ENCODE measurements around the gene RAB11FIP3. TPM values are rescaled to one million over a fixed set of nuclear protein-coding genes. Genes with fewer than 3 reads are reported as not detected.

Gene RAB11FIP3
- total and polyA plus RNA-seq, 9 of the 15 experiments (the other 6 are each of a cell fraction or from before 2014, with no cell fraction given), result 0.46 to 13.1 (median 4.3) TPM

GRCh38 chr16:554297-554621, 128.8 kb downstream of the RAB11FIP3 start:
- Histone ChIP-seq H3K79me2 (ENCODE audit: control insufficient read depth, insufficient read depth, low read length) (peaks cover 5% of the 10 kb centered on the region; the same call in 1 of the 3 replicates), H3K9ac (ENCODE audit: insufficient read depth in 1 of 2, low read depth in 2 of 2, low read length in 2 of 2) (no peak overlapping the region), H3K27ac (ENCODE audit: extremely low read depth, low read depth, low read length) (no peak overlapping the region), H3K27me3 (ENCODE audit: control insufficient read depth in 2 of 2, insufficient read depth in 2 of 2, low read length in 2 of 2) (no peaks in the 10 kb centered on the region), H3K4me2 (ENCODE audit: insufficient read depth, low read length) (no peak overlapping the region), H4K20me1 (replicated peaks; ENCODE audit: control insufficient read depth, insufficient read depth, low read length) (no peaks in the 10 kb centered on the region), H3K9me3 (replicated peaks; ENCODE audit: control insufficient read depth, insufficient read depth, low read depth, low read length) (no peaks in the 10 kb centered on the region), H2AFZ (ENCODE audit: low read depth, low read length) (no peak overlapping the region), H3K9me1 (ENCODE audit: control insufficient read depth, insufficient read depth, low read length) (no peaks in the 10 kb centered on the region), H3K4me1 (replicated peaks in 1 of 2; ENCODE audit: control insufficient read depth in 2 of 2, insufficient read depth in 2 of 2, low read length in 2 of 2) (peaks cover 0 to 59% of the 10 kb centered on the region in 2 experiments; a peak in 2 of 5 replicates), H3K36me3 (ENCODE audit: control insufficient read depth, insufficient read depth, low read length) (peaks cover 42% of the 10 kb centered on the region; the same call in 1 of the 3 replicates), H3K4me3 (no peak overlapping the region)
- POLR2A ChIA-PET, result interaction anchor here (1.1 kb wide), 1 partner anchor 18 kb away, joined by 4 read pairs; no protein-coding TSS in a partner anchor
- WGBS (ENCODE audit: insufficient coverage, low coverage, missing lambda C conversion rate), result 84% methylated on average over 11 of the region's 11 CpGs
- BruUV-seq (replicated peaks), result no TSS peak
- intact Hi-C loops (cut with micrococcal nuclease) (no loop called here), in situ Hi-C loops (cut with MboI) (no loop called here)
- no peak for DNase-seq (ENCODE audit: extremely low read depth in 1 of 4, low spot score in 3 of 4)
- no peak for FAIRE-seq
- CTCF ChIA-PET (ENCODE audit: low intra/inter-chr PET ratio), result no interaction called here
- TF ChIP-seq NFE2 (IDR thresholded peaks at IDR 0.05; ENCODE audit: low read depth), result no peak
- no peak for TF ChIP-seq BHLHE40 (IDR thresholded peaks at IDR 0.05; ENCODE audit: low read length)
- TF ChIP-seq, protein P1, sequence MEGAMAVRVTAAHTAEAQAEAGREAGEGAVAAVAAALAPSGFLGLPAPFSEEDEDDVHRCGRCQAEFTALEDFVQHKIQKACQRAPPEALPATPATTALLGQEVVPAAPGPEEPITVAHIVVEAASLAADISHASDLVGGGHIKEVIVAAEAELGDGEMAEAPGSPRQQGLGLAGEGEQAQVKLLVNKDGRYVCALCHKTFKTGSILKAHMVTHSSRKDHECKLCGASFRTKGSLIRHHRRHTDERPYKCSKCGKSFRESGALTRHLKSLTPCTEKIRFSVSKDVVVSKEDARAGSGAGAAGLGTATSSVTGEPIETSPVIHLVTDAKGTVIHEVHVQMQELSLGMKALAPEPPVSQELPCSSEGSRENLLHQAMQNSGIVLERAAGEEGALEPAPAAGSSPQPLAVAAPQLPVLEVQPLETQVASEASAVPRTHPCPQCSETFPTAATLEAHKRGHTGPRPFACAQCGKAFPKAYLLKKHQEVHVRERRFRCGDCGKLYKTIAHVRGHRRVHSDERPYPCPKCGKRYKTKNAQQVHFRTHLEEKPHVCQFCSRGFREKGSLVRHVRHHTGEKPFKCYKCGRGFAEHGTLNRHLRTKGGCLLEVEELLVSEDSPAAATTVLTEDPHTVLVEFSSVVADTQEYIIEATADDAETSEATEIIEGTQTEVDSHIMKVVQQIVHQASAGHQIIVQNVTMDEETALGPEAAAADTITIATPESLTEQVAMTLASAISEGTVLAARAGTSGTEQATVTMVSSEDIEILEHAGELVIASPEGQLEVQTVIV (CRISPR knock-in tag; IDR thresholded peaks at IDR 0.05; ENCODE audit: borderline replicate concordance), result no peak
- TF ChIP-seq ZZZ3 (IDR thresholded peaks at IDR 0.05), result no peak
- TF ChIP-seq KDM2B (CRISPR knock-in tag; IDR thresholded peaks at IDR 0.05), result no peak
- TF ChIP-seq POLR3A (IDR thresholded peaks at IDR 0.05; ENCODE audit: borderline replicate concordance, extremely low read depth, insufficient read depth, insufficient read length), result no peak
- TF ChIP-seq ZNF347 (CRISPR knock-in tag; IDR thresholded peaks at IDR 0.05; ENCODE audit: low read depth), result no peak
- no peak for TF ChIP-seq HMBOX1 (IDR thresholded peaks at IDR 0.05)
- no peak for TF ChIP-seq HNRNPK (IDR thresholded peaks at IDR 0.05; ENCODE audit: low read depth, low read length, poor library complexity, severe bottlenecking)
- TF ChIP-seq, protein P2, sequence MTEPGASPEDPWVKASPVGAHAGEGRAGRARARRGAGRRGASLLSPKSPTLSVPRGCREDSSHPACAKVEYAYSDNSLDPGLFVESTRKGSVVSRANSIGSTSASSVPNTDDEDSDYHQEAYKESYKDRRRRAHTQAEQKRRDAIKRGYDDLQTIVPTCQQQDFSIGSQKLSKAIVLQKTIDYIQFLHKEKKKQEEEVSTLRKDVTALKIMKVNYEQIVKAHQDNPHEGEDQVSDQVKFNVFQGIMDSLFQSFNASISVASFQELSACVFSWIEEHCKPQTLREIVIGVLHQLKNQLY (CRISPR knock-in tag; conservative IDR thresholded peaks at IDR 0.05), result no peak
- TF ChIP-seq RFX7 (CRISPR knock-in tag; IDR thresholded peaks at IDR 0.05), result no peak
- ATAC-seq, result no peak

Data from K562 (cell line).